ENCODE measurements around the gene MECP2. TPM values are rescaled to one million over a fixed set of nuclear protein-coding genes. Genes with fewer than 3 reads are reported as not detected.

Gene MECP2
- polyA plus RNA-seq, 2 of the 4 experiments (the other 2 are of a cell fraction) = 17.7 to 19.2 TPM

DNA sequence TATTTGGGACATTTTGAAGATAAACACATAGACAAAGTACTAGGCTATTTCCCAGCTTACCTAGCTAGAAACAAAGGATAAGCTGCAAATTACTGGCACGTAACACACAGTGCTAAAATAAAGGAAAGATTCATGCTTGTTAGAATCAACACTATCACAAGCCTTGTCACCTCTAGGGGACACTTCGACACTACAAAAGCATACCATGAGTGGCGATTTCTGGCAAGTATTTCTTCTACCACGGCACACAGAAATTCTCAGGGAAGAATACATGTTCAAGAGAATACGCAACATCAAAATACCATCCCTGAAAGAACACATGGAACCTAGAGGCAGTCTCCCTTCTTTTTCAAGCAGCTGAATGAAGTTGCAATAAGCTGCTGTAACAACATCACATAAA, 5.1 kb downstream of the MECP2 start:
- POLR2A ChIA-PET = interaction anchor here (0.6 kb wide), 1 partner anchor 45 kb away, joined by 6 read pairs; no protein-coding TSS in a partner anchor

GRCh38 chrX:154091678-154092077, 5.8 kb downstream of the MECP2 start:
- no peaks in the 10 kb centered on the region for H3K9me3 ChIP-seq
- ChIA-PET POLR2A (no interaction called here), CTCF (interaction anchor here (1.9 kb wide), 1 partner anchor 78 kb away, joined by 8 read pairs; no protein-coding TSS in a partner anchor)
- H3K4me3 ChIP-seq = no peak overlapping the region
- H3K27ac ChIP-seq = no peak overlapping the region
- peaks cover 33% of the 10 kb centered on the region for H3K4me1 ChIP-seq
- FAIRE-seq (no peak), ATAC-seq (no peak), DNase-seq (ENCODE audit: low read depth in 1 of 2, low spot score in 1 of 2) (no peak)
- H3K4me2 ChIP-seq = no peak overlapping the region
- WGBS (ENCODE audit: missing lambda C conversion rate) = 93% methylated on average over 8 of the region's 8 CpGs
- no peak for TF ChIP-seq RCOR1 (IDR thresholded peaks at IDR 0.05; ENCODE audit: low read depth, low read length)
- no peak for TF ChIP-seq MAFK (IDR thresholded peaks at IDR 0.05; ENCODE audit: partially characterized antibody)
- TF ChIP-seq RNF2 (IDR thresholded peaks at IDR 0.05; ENCODE audit: borderline replicate concordance, low read depth) = no peak
- no peak for TF ChIP-seq HOXA7 (CRISPR knock-in tag; IDR thresholded peaks at IDR 0.05)
- TF ChIP-seq CEBPB (IDR thresholded peaks at IDR 0.05) = no peak
- TF ChIP-seq JUNB (IDR thresholded peaks at IDR 0.05) = no peak
- TF ChIP-seq, protein P1, sequence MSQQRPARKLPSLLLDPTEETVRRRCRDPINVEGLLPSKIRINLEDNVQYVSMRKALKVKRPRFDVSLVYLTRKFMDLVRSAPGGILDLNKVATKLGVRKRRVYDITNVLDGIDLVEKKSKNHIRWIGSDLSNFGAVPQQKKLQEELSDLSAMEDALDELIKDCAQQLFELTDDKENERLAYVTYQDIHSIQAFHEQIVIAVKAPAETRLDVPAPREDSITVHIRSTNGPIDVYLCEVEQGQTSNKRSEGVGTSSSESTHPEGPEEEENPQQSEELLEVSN (IDR thresholded peaks at IDR 0.05; ENCODE audit: borderline replicate concordance, low read depth) = no peak
- TF ChIP-seq RFX5 (IDR thresholded peaks at IDR 0.05) = no peak
- TF ChIP-seq PBX3 (IDR thresholded peaks at IDR 0.05) = no peak
- TF ChIP-seq EHF (CRISPR knock-in tag; IDR thresholded peaks at IDR 0.05) = no peak
- TF ChIP-seq POLR2A (IDR thresholded peaks at IDR 0.05; ENCODE audit: low read length) = no peak
- no peak for TF ChIP-seq KDM5A (IDR thresholded peaks at IDR 0.05)
- TF ChIP-seq HDAC2 (IDR thresholded peaks at IDR 0.05) = no peak
- TF ChIP-seq ZNF302 (CRISPR knock-in tag; IDR thresholded peaks at IDR 0.05) = no peak
- TF ChIP-seq KDM1A (IDR thresholded peaks at IDR 0.05; ENCODE audit: low read depth) = no peak

More for the DNA sequence above, 5.1 kb downstream of the MECP2 start:
- Histone ChIP-seq H3K9me3 (no peaks in the 10 kb centered on the region), H3K27ac (no peak overlapping the region), H3K4me1 (peaks cover 33% of the 10 kb centered on the region), H3K4me2 (no peak overlapping the region; the same call in 2 of the 3 replicates), H3K4me3 (no peak overlapping the region)
- ATAC-seq (no peak), DNase-seq (ENCODE audit: low read depth in 1 of 2, low spot score in 1 of 2) (no peak), FAIRE-seq (no peak)
- CTCF ChIA-PET = interaction anchor here (0.7 to 1.9 kb wide), 4 partner anchors 9 to 79 kb away, joined by 3 to 8 read pairs (median 3); no protein-coding TSS in a partner anchor
- 93% methylated on average over 5 of the region's 5 CpGs for WGBS (ENCODE audit: missing lambda C conversion rate)
- TF ChIP-seq, protein P2, sequence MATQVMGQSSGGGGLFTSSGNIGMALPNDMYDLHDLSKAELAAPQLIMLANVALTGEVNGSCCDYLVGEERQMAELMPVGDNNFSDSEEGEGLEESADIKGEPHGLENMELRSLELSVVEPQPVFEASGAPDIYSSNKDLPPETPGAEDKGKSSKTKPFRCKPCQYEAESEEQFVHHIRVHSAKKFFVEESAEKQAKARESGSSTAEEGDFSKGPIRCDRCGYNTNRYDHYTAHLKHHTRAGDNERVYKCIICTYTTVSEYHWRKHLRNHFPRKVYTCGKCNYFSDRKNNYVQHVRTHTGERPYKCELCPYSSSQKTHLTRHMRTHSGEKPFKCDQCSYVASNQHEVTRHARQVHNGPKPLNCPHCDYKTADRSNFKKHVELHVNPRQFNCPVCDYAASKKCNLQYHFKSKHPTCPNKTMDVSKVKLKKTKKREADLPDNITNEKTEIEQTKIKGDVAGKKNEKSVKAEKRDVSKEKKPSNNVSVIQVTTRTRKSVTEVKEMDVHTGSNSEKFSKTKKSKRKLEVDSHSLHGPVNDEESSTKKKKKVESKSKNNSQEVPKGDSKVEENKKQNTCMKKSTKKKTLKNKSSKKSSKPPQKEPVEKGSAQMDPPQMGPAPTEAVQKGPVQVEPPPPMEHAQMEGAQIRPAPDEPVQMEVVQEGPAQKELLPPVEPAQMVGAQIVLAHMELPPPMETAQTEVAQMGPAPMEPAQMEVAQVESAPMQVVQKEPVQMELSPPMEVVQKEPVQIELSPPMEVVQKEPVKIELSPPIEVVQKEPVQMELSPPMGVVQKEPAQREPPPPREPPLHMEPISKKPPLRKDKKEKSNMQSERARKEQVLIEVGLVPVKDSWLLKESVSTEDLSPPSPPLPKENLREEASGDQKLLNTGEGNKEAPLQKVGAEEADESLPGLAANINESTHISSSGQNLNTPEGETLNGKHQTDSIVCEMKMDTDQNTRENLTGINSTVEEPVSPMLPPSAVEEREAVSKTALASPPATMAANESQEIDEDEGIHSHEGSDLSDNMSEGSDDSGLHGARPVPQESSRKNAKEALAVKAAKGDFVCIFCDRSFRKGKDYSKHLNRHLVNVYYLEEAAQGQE (IDR thresholded peaks at IDR 0.05) = no peak
- no peak for TF ChIP-seq HOXB13 (CRISPR knock-in tag; IDR thresholded peaks at IDR 0.05; ENCODE audit: low read depth)
- no peak for TF ChIP-seq PBX3 (IDR thresholded peaks at IDR 0.05)
- TF ChIP-seq JUN (IDR thresholded peaks at IDR 0.05) = no peak
- TF ChIP-seq RARB (CRISPR knock-in tag; IDR thresholded peaks at IDR 0.05) = no peak
- no peak for TF ChIP-seq SREBF2 (IDR thresholded peaks at IDR 0.05)
- TF ChIP-seq, protein P3, sequence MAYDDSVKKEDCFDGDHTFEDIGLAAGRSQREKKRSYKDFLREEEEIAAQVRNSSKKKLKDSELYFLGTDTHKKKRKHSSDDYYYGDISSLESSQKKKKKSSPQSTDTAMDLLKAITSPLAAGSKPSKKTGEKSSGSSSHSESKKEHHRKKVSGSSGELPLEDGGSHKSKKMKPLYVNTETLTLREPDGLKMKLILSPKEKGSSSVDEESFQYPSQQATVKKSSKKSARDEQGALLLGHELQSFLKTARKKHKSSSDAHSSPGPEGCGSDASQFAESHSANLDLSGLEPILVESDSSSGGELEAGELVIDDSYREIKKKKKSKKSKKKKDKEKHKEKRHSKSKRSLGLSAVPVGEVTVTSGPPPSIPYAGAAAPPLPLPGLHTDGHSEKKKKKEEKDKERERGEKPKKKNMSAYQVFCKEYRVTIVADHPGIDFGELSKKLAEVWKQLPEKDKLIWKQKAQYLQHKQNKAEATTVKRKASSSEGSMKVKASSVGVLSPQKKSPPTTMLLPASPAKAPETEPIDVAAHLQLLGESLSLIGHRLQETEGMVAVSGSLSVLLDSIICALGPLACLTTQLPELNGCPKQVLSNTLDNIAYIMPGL (CRISPR knock-in tag; IDR thresholded peaks at IDR 0.05; ENCODE audit: borderline replicate concordance) = no peak
- no peak for TF ChIP-seq FOXS1 (CRISPR knock-in tag; IDR thresholded peaks at IDR 0.05)
- TF ChIP-seq, protein P4, sequence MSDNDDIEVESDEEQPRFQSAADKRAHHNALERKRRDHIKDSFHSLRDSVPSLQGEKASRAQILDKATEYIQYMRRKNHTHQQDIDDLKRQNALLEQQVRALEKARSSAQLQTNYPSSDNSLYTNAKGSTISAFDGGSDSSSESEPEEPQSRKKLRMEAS (IDR thresholded peaks at IDR 0.05) = no peak
- TF ChIP-seq ZC3H11A (IDR thresholded peaks at IDR 0.05) = no peak
- no peak; a peak in 1 of 5 replicates for TF ChIP-seq RAD21 (conservative IDR thresholded peaks at IDR 0.05 in 1 of 2, IDR thresholded peaks at IDR 0.05 in 1 of 2)
- no peak for TF ChIP-seq SMC3 (IDR thresholded peaks at IDR 0.05)
- TF ChIP-seq CBX2 (IDR thresholded peaks at IDR 0.05; ENCODE audit: borderline replicate concordance, low read depth) = no peak
- no peak for TF ChIP-seq ESRRA (IDR thresholded peaks at IDR 0.05; ENCODE audit: borderline replicate concordance, low read length)
- TF ChIP-seq, protein P1 (IDR thresholded peaks at IDR 0.05; ENCODE audit: borderline replicate concordance, low read depth) = no peak
- TF ChIP-seq MYC (IDR thresholded peaks at IDR 0.05; ENCODE audit: borderline replicate concordance, low read length) = no peak
- TF ChIP-seq ZSCAN20 (CRISPR knock-in tag; IDR thresholded peaks at IDR 0.05) = no peak
- no peak for TF ChIP-seq RNF2 (IDR thresholded peaks at IDR 0.05; ENCODE audit: borderline replicate concordance, low read depth)
- no peak for TF ChIP-seq BHLHE40 (IDR thresholded peaks at IDR 0.05; ENCODE audit: low read depth, low read length)
- TF ChIP-seq EP300 (IDR thresholded peaks at IDR 0.05) = no peak
